Activated naive CD4-positive, alpha-beta T cell treated with anti-CD3 and anti-CD28 coated beads for 36 hours (primary cell): Measurements from ENCODE around the gene EVI5. TPM values are rescaled to one million over a fixed set of nuclear protein-coding genes. Genes with fewer than 3 reads are reported as not detected.

ENCODE experiments used
- CTCF ChIA-PET: fragments of 350-600 bp; sonication (Branson Sonifier 250); formaldehyde crosslinking; loops from one replicate; lab custom pipeline; 2021; ENCODE audit warnings: antibody characterized with exemption; lab: Charles Lee
- DNase-seq: peaks from one replicate; pipeline ENCODE4 v3.0.0-alpha.2; 2020
- H3K27ac Mint-ChIP-seq: one replicate; pipeline ENCODE4 v1.8.0; 2021; ENCODE audit warnings: mild to moderate bottlenecking, mixed read lengths
- H3K27me3 Mint-ChIP-seq: one replicate; pipeline ENCODE4 v1.8.0; 2021; ENCODE audit warnings: low read depth, mixed read lengths
- H3K36me3 Mint-ChIP-seq: one replicate; pipeline ENCODE4 v1.8.0; 2021; ENCODE audit warnings: low read depth, mixed read lengths
- H3K4me1 Mint-ChIP-seq: one replicate; pipeline ENCODE4 v1.8.0; 2021; ENCODE audit warnings: low read depth, mixed read lengths
- H3K4me3 Mint-ChIP-seq: one replicate; pipeline ENCODE4 v1.8.0; 2021; ENCODE audit warnings: mild to moderate bottlenecking, moderate library complexity, mixed read lengths
- H3K9me3 Mint-ChIP-seq: one replicate; pipeline ENCODE4 v1.8.0; 2021; ENCODE audit warnings: mixed read lengths
- intact Hi-C: fragments of 100-400 bp; cut with micrococcal nuclease; formaldehyde crosslinking; loops from one replicate; pipeline ENCODE4 v1.15.1; 2023
- total RNA-seq, 2 experiments: library from RNA; stranded (reverse); gene quantifications; one replicate each; pipeline ENCODE4 v1.2.3, GENCODE V29; 2021

Gene EVI5
- total RNA-seq, 2 experiments from 2014 or later, result 13.8 to 14.0 TPM

DNA sequence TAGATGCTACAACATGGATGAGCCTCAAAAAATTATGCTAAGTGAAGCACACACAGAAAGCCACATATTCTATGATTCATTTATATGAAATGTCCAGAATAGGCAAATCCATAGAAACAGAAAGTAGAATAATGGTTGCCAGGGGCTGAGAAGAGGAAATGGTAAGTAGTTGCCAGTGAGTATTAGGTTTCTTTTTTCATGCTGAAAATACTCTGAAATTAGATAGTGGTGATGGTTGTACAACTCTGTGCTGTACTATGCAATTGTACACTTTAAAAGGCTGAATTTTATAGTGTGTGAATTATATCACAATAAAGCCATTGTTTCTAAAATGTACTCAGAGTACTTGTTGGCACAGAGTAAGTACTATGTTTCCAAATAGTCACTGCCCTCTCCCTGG lies 282.7 kb downstream of the EVI5 start:
- no peak overlapping the region for H3K4me3 Mint-ChIP-seq
- CTCF ChIA-PET, result no interaction called here
- H3K9me3 Mint-ChIP-seq, result no peaks in the 10 kb centered on the region
- H3K27ac Mint-ChIP-seq, result peak overlapping the region; percentile 46
- peaks cover 2% of the 10 kb centered on the region for H3K36me3 Mint-ChIP-seq
- no peak for DNase-seq
- H3K4me1 Mint-ChIP-seq, result peaks cover 35% of the 10 kb centered on the region
- no peaks in the 10 kb centered on the region for H3K27me3 Mint-ChIP-seq
- intact Hi-C loops, result loop anchor here (1.0 kb wide), 2 partner anchors 16 to 30 kb away; partner anchors contain the start of gene GFI1

GRCh38 chr1:92500552-92500951 lies 284.4 kb downstream of the EVI5 start:
- H3K27me3 Mint-ChIP-seq, result no peaks in the 10 kb centered on the region
- H3K4me3 Mint-ChIP-seq, result no peak overlapping the region
- H3K4me1 Mint-ChIP-seq, result peaks cover 37% of the 10 kb centered on the region
- H3K9me3 Mint-ChIP-seq, result no peaks in the 10 kb centered on the region
- DNase-seq, result no peak
- no peaks in the 10 kb centered on the region for H3K36me3 Mint-ChIP-seq
- intact Hi-C loops, result no loop called here
- no peak overlapping the region for H3K27ac Mint-ChIP-seq
- CTCF ChIA-PET, result interaction anchor here (0.7 to 1.3 kb wide), 2 partner anchors 26 to 95 kb away, joined by 3 read pairs; no protein-coding TSS in a partner anchor

DNA sequence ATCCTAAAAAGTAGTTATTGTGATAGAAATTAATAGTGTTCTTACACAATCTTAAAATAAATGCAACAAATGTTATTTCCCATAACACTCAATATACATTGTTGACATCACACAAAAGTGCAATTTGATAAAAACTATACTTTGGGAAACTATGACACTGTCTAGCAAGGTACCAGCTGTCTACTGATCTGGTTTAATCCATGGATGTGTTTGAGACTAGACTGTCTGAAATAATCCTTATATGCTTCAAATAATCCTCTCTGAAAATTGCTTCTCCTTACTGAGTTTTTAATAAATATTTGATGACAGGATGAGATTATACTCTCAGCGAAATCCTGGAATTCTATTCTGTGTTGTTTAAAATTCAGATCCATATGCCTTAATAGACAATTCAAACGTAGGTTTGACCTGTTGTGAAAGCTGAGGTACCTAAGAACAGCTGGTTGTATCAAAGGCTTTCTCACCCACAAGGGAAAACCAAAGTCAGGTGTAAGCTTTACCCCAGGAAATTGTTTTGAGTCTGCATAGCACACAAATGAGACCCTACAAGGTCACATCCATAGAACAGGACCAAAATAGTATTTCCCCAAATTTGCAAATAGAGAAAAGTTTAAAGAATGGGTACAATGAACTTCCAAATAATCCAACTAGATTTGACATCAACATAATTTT lies 289.4 kb downstream of the EVI5 start:
- Mint-ChIP-seq H3K27ac (no peak overlapping the region), H3K4me3 (no peak overlapping the region), H3K9me3 (no peaks in the 10 kb centered on the region), H3K36me3 (peaks cover 1% of the 10 kb centered on the region), H3K4me1 (peaks cover 34% of the 10 kb centered on the region), H3K27me3 (no peaks in the 10 kb centered on the region)
- CTCF ChIA-PET, result interaction anchor here (0.7 kb wide), 1 partner anchor 17 kb away, joined by 3 read pairs; no protein-coding TSS in a partner anchor
- no peak for DNase-seq
- intact Hi-C loops, result no loop called here

DNA sequence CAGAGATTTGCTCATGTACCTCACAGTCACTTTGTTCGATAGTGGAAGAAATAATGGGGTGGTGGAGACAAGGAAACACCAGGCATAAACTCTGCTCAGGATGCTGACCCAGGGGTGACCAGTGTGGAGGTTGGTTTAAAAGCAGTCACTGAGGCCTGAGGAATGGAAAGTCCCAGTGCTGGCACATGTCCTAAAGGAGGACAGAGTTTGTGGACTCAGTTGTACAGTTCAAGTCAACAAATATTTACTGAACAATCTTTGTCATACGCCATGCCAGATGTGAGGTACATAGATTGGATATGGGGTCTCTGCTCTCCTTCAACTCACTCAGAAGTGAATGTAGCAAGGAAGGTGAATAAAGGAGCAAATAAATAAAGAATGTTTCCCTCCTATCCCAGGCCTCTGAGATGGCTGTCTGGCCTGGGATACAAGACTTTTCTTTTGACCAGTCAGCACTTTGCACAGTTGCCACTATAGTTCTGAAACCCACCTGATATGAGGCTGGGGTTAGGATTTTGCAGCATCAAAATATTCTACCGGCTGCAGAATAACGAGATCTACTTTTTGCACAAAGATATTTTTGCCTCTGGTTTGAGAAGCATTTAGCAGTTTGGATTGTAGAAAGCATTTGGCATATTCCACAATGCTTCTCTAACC lies 290.3 kb downstream of the EVI5 start:
- Mint-ChIP-seq H3K4me3 (no peak overlapping the region), H3K9me3 (no peaks in the 10 kb centered on the region), H3K27ac (no peak overlapping the region), H3K36me3 (peaks cover 1% of the 10 kb centered on the region), H3K27me3 (no peaks in the 10 kb centered on the region), H3K4me1 (peaks cover 35% of the 10 kb centered on the region)
- intact Hi-C loops, result no loop called here
- CTCF ChIA-PET, result interaction anchor here (0.6 kb wide), 1 partner anchor 103 kb away, joined by 4 read pairs; no protein-coding TSS in a partner anchor
- DNase-seq, result no peak

DNA sequence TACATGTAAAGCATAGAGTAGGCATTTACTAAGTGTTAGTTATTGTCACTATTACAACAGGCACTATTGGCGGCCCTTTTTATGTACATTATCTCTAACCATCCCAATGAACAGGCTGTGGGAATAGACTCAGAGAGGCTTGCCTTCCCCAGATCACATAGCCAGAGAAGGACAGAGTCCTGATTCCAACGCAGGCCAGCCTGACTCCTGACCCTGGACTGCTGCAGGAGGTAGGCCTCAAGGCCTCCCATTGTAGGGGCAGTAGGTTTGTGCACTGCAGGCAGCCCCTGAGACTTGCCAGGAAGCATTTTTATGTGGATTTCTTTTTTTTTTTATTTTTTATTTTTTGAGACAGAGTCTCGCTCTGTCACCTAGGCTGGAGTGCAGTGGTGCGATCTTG lies 291.8 kb downstream of the EVI5 start:
- Mint-ChIP-seq H3K4me3 (no peak overlapping the region), H3K36me3 (peaks cover 1% of the 10 kb centered on the region), H3K27me3 (no peaks in the 10 kb centered on the region), H3K4me1 (peaks cover 48% of the 10 kb centered on the region), H3K9me3 (no peaks in the 10 kb centered on the region), H3K27ac (no peak overlapping the region)
- DNase-seq, result no peak
- CTCF ChIA-PET, result no interaction called here
- intact Hi-C loops, result no loop called here

GRCh38 chr1:92488832-92489231 lies 296.1 kb downstream of the EVI5 start:
- intact Hi-C loops, result loop anchor here (5.0 to 10.0 kb wide), 5 partner anchors 343 to 1467 kb away; partner anchors contain the start of genes GCLM, RPL5 and ZNF644
- Mint-ChIP-seq H3K27me3 (no peaks in the 10 kb centered on the region), H3K9me3 (no peaks in the 10 kb centered on the region), H3K4me1 (peaks cover 36% of the 10 kb centered on the region), H3K27ac (no peak overlapping the region), H3K36me3 (peaks cover 8% of the 10 kb centered on the region), H3K4me3 (peak overlapping the region; percentile 53)
- CTCF ChIA-PET, result interaction anchor here (0.6 to 1.0 kb wide), 3 partner anchors 10 to 114 kb away, joined by 4 read pairs; no protein-coding TSS in a partner anchor
- DNase-seq, result no peak

DNA sequence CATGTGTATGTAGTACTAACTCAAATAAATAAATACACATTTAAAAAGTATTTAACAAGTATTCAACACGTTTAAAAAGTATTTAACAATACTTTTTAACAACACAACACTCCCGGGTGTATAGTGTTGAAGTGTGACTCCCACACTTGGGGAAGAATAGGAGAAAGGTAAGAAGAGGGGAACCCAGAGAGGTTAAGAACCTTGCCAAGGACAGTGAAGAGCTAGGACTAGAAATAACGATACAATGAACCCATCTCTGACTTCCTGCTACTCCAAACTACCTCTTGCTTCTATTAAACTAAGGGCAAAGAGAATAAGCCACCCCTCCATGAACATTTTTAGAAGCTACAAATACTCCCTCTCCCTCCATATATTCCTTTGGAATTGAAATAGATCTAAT lies 296.5 kb downstream of the EVI5 start:
- H3K27ac Mint-ChIP-seq, result peak overlapping the region; percentile 69
- H3K27me3 Mint-ChIP-seq, result no peaks in the 10 kb centered on the region
- CTCF ChIA-PET, result interaction anchor here (1.0 kb wide), 1 partner anchor 115 kb away, joined by 4 read pairs; no protein-coding TSS in a partner anchor
- peak overlapping the region; percentile 53 for H3K4me3 Mint-ChIP-seq
- no peaks in the 10 kb centered on the region for H3K9me3 Mint-ChIP-seq
- H3K4me1 Mint-ChIP-seq, result peaks cover 34% of the 10 kb centered on the region
- no peak for DNase-seq
- H3K36me3 Mint-ChIP-seq, result peaks cover 9% of the 10 kb centered on the region
- intact Hi-C loops, result loop anchor here (5.0 to 10.0 kb wide), 5 partner anchors 344 to 1466 kb away; partner anchors contain the start of genes GCLM, RPL5 and ZNF644

- Mint-ChIP-seq H3K27me3 (no peaks in the 10 kb centered on the region), H3K4me3 (peak overlapping the region; percentile 90), H3K4me1 (peaks cover 36% of the 10 kb centered on the region), H3K36me3 (peaks cover 20% of the 10 kb centered on the region), H3K27ac (peak overlapping the region; percentile 69), H3K9me3 (no peaks in the 10 kb centered on the region)
- intact Hi-C loops, result loop anchor here (5.0 to 10.0 kb wide), 5 partner anchors 345 to 1465 kb away; partner anchors contain the start of genes GCLM, RPL5 and ZNF644
- CTCF ChIA-PET, result interaction anchor here (0.9 to 5.7 kb wide), 6 partner anchors 13 to 117 kb away, joined by 3 to 49 read pairs (median 10); no protein-coding TSS in a partner anchor
- DNase-seq, result no peak
Observed at GRCh38 chr1:92487078-92487605, 297.8 kb downstream of the EVI5 start.

DNA sequence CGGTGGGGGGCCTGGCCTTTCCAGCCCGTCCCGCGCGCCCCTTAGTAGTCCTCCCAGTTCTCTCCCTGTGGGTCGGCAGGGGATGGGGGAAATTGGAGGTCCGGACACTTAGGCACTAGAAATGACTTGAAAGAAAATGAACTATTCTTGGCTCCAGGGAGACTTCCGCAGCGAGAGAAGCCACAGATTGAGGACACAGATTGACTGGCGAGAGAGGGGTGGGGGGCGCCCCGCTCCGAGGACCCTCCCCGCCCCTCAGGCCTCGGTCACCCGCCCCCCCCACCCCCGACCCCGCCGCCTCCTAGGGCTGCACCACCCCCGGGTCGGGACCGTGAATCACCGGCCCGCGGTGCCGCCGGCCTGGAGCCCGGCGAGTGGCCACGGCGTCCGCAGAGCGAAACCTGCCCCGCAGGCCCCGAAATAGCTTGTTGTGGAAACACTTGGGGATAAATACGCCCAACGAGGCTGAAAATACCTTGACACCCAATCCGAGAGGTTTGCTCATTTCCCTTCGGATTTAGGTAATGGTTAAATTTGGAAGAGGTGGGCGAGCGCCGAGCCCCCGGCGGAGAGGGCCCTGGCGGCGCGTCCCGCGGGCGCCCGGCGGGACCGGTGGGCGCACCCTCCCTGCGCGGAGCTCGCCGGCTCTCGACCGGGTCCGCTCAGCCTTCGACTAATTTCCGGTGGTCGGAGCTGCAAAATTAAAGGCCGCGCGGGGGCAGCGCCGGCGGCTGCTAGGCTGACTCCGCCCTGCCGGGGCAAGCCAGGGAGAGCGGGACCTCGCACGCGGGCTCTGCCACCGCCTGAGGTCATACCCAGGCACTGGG lies 298.4 kb downstream of the EVI5 start, which contains the start of gene GFI1:
Gene GFI1, minus strand, starts transcription at position 675 of the 827 bp plus-strand sequence. CDS start 3,438 bp downstream, outside the sequence.
- H3K4me1 Mint-ChIP-seq, result peaks cover 36% of the 10 kb centered on the region
- H3K27ac Mint-ChIP-seq, result peak within 1 kb of the TSS; percentile 93
- peak; percentile 80 for DNase-seq
- no peaks in the 10 kb centered on the region for H3K27me3 Mint-ChIP-seq
- peaks cover 27% of the 10 kb centered on the region for H3K36me3 Mint-ChIP-seq
- intact Hi-C loops, result loop anchor here (1.0 to 10.0 kb wide), 9 partner anchors 16 to 1464 kb away; partner anchors contain the start of genes GCLM, RPL5 and ZNF644
- no peaks in the 10 kb centered on the region for H3K9me3 Mint-ChIP-seq
- CTCF ChIA-PET, result interaction anchor here (0.9 to 5.7 kb wide), 14 partner anchors 12 to 173 kb away, joined by 3 to 49 read pairs (median 6); no protein-coding TSS in a partner anchor
- peak within 1 kb of the TSS; percentile 90 for H3K4me3 Mint-ChIP-seq

DNA sequence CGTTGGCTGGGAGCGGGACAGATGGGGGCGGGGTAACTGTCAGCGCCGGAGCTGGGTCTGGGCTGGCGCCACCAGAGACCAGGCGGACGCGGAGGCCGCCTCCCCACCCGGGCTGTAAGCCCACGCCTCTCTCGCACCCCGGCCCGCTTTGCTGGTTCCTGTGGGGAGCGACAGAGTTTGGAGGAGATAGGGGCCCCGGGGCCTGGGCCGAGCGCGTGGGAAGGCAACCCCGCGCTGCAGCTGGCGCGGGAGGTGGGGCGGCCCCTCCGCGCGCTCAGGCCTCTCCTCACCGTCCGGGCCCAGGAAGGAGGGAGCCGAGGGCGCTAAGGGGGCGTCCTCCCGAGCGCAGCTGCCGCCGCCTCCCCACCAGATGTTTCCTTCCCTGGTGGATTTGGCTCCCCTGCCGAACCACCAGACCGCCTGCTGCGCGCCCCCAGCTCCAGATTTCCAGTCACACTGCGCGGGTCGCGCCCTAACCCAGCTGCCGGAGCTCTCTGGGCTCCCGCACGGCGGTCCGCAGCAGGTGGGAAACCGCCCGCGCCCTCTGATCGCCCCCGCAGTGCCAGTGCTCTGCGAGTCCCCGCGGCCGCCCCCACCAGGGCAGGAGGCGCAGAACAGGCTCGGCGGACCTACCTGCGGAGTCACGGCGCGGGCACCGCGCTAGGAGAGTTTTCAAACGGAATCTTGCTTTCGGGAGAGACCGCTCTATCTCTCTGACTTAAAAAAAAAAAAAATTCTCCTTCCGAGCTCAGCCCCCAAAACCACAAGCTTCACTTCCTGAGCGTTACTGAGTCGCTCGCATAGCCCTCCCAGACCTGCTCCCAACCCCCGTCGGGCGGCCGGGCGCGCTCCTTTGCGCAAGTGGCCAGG lies 299.3 kb downstream of the EVI5 start:
- Mint-ChIP-seq H3K27me3 (no peaks in the 10 kb centered on the region), H3K4me1 (peaks cover 38% of the 10 kb centered on the region), H3K9me3 (no peaks in the 10 kb centered on the region), H3K27ac (peak overlapping the region; percentile 93), H3K4me3 (peak overlapping the region; percentile 90), H3K36me3 (peaks cover 34% of the 10 kb centered on the region)
- CTCF ChIA-PET, result interaction anchor here (0.5 to 5.7 kb wide), 20 partner anchors 12 to 191 kb away, joined by 3 to 49 read pairs (median 4); no protein-coding TSS in a partner anchor
- peak; percentile 91 for DNase-seq
- intact Hi-C loops, result loop anchor here (1.0 to 10.0 kb wide), 12 partner anchors 9 to 1463 kb away; partner anchors contain the start of genes GCLM, GLMN, RPAP2 and RPL5
